NCI-H2029 (cell line): ENCODE measurements around the gene DPH2.

Source experiments
- DNase-seq: peaks from one replicate; lab custom pipeline; 2025; lab: John Stamatoyannopoulos, UW

The DPH2 gene

GRCh38 chr1:44002606-44003157 lies 32.9 kb downstream of the DPH2 start:
- no peak for DNase-seq

DNA sequence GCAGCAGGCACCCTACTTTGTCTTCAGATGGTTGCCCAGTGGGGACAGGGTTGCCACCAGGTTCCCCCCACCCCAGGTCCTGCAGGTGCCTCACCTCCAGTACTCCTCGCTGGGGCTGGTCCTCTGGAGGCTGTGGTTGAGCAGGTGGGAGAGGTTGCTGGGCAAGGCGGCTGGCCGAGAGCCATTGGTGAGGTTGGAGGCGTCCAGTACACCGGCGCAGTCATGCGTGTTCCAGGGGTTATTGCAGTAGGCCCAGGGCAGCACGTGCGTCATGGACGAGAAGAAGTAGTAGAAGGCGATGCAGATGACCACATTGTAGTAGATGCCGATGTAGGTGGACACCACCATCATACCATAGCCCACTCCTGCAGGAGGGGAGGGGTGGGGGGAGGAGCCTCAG lies 38.4 kb downstream of the DPH2 start:
- no peak for DNase-seq

DNA sequence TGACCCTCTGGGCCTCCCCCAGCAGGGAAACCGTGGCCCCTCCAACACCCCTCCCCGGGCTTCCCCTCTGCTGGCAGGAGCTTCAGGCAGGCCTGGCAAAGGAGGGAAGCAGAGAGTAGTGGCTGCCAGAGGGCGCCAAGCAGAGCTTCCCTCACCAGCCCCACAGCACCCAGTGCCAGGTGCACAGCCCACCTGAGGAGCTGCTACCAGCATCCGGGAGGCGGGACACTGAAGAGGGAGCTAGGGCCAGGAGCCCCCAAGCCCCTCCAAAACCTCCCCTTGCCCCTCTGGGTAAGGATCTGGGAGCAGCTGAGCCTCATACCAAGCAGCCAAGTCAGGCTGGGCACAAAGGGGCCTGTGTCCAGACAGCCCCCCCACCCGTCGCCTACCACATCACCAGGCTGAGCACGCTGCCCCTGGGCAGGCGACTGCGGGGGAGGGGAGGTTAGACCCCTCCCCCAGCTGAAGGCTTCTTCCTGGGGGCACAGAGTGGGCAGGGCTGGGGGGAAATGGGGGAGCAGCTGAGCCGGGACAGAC lies 41.2 kb downstream of the DPH2 start:
- no peak for DNase-seq

DNA sequence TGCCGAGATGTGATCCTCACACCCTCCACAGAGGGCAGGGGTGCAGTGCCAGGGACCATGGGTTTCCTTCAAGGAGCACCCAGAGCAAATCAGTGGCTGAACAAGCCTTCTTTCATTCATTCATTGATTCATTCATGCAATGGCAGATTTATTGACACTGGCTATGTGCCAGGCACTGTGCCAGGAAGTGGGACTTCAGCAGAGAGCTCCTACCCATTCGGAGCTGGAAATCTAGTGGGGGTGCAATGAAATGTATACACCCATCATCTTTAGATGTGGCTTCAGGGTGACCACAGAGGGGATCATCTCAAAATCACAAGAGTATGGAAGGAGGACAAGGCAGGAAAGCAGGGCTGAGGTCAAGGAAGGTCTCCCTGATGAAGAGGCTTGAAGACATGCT lies 42.6 kb downstream of the DPH2 start:
- DNase-seq: peak; percentile 80

GRCh38 chr1:44012941-44013609 lies 43.3 kb downstream of the DPH2 start:
- DNase-seq: no peak

GRCh38 chr1:44013949-44014348 lies 44.1 kb downstream of the DPH2 start:
- DNase-seq: no peak

DNA sequence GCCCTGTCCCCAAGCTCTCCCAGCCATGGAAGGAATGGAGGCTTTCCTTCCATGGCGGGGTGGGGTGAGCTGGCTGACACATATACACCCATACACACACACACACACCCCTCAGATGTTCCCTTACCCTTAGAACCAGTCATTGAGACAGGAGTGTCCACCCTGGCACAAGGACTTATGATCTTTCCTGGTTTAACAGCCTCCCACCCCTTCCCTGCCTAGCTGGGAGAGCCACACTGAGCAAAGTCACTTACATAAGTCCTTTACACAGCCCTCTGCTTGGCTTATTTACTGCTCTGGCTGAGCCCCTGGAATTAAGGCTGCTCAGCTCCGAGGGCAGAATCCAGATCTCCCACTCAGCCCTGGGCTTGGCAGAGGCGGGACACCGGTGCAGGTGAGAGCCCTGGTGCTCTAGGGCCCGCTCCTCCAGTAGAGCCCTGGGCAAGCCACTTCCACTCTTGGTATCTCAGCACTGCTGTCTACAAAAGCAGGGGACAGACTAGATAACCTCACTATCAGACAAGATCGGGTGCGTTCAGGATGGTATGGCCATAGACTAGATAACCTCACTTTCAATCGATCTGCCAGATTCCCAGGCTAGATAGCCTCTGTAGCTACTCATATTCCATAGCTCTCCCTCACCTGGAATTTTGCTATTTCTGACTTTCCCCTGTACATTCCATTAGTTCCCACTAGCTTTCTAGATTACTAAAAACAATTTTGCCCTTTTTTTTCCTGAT lies 44.7 kb downstream of the DPH2 start:
- no peak for DNase-seq

DNA sequence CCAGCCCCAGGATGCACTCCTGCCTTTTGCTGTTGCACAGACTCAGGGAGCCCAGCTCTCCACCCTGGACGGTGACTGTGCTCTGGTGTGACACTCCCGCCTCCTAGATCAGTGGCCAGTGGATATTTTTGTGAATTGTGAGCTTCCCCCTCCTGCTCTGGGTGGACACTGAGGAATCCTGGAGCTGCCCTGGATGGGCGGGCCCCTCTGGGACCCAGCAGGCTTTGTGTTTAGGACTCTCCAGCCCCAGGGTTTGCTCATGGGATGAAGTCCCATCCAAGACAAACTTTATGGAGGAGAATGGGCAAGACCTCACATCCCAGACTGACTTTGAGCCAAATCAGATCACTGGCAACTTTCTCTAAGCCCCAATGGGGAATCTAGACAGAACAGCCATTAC lies 45.4 kb downstream of the DPH2 start:
- DNase-seq: no peak

GRCh38 chr1:44016041-44016889 lies 46.5 kb downstream of the DPH2 start:
- no peak for DNase-seq

- DNase-seq: no peak
Measured at GRCh38 chr1:44016890-44017400, 47.1 kb downstream of the DPH2 start.

DNA sequence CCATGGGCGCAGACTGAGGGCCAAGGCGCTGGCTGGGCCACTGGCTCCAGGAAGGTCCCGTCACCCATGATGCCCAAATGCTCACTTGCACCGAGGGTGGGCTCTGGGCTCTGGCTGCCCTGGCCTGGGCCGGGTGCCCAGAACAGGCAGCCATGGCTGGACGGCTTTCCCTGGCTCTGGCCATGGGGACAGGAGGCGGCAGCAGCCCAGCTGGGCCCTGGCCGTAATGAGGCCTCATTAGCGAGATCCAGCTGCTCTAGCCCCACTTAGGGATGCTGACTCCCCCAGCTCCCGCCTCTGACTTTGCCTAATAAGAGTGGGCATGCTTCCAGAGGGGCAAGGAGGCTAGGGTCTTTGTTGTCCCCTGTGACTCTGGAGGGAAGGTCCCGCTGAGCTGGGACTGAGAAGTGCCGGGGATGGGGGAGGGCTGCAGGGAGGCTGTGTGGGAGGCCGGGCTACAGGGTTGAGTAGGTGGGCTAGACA lies 49.7 kb downstream of the DPH2 start:
- DNase-seq: no peak

DNA sequence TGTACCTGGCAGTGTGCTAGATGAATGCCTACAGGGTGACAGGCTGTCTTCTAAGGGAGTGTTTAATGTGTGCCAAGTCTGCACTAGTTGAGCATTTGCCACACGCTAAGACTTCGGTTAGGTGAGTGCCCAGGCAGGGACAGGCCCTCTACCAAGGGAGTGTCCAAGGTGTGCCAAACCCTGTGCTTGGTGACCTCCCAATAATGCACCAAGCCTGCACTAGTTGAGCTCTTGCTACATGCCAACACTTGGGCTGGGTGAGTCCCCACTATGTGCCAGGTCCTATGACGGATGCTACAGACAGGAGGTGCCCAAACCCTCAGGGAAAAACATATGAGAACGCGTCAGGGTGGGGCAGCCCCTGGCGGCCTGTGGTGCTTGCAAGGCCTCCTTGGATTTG lies 50.7 kb downstream of the DPH2 start:
- no peak for DNase-seq

DNA sequence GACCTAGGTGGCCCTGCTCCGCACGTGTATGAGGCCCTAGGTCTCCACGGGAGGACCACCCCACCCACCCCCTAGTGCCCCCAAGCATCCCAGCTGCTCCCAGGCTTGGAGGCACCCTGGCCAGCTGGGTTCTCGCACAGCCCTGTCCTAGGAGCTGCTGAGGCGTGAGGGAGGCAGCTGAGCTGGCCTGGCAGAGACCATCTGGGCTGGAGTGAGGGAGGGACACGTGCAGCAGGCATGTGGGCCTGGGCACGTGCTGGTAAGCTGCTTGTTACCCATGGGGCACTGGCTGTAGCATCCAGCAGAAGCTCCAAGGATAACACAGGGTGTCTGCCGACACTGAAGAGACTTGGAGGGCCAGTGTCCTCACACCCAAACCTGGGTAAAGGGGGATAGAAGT lies 51.3 kb downstream of the DPH2 start:
- DNase-seq: no peak

- no peak for DNase-seq
Measured at GRCh38 chr1:44021581-44022321, 51.9 kb downstream of the DPH2 start.
